Epithelial cell of esophagus (primary cell): ENCODE data around the gene HHIP.

Source experiments
- DNase-seq: peaks from one replicate; pipeline ENCODE4 v3.0.0; 2010; ENCODE audit warnings: low read depth
- H3K4me3 ChIP-seq: 2 replicates; pipeline ENCODE4 v1.5.1; 2011; ENCODE audit warnings: mild to moderate bottlenecking, low read length, control low read depth
- TF ChIP-seq, protein P1 (sequence below): IDR thresholded peaks from 2 replicates; pipeline ENCODE4 v1.5.1; 2011; ENCODE audit warnings: low read depth, mild to moderate bottlenecking, low read length, control low read depth, inconsistent platforms; ENCODE audit not compliant: insufficient read depth; ENCODE audit errors: missing control alignments

HHIP gene

DNA sequence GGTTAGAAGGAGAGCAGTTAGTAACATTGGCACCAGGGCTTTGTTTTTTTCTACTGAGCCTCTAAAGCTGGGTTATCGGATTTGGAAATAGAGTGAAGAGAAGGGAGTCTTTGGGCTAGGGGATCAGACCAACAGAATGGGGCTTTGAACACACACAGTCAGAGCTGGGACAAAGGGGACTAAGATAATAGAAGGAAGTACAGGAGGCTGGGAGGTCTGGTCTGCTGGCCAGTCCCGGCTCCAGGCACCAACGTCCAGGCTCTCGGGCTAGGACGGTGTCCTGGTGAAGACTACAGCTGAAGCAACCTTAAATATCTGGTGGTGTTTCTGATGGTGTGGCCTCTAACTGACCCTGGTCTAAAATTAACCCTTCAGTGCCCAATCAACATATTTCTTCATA is 57.5 kb downstream of the HHIP start:
- H3K4me3 ChIP-seq = no peak overlapping the region
- DNase-seq = no peak
- TF ChIP-seq, protein P1, sequence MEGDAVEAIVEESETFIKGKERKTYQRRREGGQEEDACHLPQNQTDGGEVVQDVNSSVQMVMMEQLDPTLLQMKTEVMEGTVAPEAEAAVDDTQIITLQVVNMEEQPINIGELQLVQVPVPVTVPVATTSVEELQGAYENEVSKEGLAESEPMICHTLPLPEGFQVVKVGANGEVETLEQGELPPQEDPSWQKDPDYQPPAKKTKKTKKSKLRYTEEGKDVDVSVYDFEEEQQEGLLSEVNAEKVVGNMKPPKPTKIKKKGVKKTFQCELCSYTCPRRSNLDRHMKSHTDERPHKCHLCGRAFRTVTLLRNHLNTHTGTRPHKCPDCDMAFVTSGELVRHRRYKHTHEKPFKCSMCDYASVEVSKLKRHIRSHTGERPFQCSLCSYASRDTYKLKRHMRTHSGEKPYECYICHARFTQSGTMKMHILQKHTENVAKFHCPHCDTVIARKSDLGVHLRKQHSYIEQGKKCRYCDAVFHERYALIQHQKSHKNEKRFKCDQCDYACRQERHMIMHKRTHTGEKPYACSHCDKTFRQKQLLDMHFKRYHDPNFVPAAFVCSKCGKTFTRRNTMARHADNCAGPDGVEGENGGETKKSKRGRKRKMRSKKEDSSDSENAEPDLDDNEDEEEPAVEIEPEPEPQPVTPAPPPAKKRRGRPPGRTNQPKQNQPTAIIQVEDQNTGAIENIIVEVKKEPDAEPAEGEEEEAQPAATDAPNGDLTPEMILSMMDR = no peak

DNA sequence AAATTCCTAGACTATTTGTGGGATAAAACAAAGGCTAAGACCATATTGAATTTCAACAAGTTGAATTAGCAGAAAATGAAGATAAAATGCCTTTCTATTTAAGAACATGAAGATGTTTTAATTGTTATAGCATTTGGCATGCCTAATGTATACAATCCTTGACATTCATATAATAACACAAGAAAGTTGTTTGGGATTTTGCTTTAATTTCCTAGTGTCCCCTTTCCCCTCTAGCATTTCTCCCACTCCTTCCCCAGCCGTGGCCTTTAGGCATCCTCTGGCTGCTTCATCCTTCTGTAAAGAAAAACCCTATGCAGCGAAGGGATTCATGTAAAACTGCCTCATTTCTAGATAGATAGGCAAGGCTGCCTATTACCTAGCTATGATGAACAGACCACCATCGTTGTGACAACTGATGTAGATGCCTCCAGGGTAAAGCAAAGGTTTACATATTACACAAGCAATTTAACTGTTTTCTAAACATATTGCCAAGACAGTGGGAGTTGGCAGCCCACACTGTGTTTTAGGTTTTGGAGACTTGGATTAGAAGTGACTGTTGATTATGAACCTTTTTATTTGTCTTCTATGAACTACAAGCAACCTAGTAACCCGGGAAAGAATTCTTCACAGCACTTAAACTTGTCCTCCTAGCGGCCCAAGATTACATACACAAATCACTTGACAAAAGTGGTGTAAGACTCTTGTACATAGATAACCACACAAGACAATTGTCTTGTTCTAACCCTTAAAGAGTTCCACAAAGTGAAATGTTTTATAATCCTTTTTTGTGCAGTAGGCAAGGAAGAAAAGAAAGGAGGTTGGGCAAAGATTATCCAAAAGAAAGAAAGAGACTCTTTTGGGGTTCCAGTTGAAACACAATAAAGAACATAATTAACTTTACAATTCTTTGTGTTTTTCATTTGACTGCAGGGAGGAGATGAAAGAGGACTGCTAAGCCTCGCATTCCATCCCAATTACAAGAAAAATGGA is 59.9 kb downstream of the HHIP start:
- no peak overlapping the region for H3K4me3 ChIP-seq
- DNase-seq = no peak
- TF ChIP-seq, protein P1 = no peak

DNA sequence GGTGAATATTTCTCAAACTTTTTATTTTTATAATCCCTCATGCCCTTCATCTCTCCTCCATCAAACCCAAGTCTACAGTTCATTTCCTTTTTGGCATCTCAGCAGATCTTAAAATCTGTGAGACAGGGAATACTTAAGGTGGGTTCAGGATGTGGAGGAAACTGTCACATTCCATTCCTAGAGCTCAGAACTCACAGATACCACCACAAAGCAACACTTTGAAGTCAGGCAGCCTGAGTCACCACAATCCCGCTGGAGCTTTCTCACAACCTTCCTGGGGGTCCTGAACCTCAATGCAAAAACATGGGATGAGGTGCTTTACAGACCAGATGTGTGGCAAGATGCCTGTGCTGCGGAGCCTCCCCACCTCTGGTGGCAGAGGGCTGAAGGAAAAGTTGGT is 63.2 kb downstream of the HHIP start:
- H3K4me3 ChIP-seq = no peak overlapping the region
- DNase-seq = peak; percentile 24
- TF ChIP-seq, protein P1 = no peak

DNA sequence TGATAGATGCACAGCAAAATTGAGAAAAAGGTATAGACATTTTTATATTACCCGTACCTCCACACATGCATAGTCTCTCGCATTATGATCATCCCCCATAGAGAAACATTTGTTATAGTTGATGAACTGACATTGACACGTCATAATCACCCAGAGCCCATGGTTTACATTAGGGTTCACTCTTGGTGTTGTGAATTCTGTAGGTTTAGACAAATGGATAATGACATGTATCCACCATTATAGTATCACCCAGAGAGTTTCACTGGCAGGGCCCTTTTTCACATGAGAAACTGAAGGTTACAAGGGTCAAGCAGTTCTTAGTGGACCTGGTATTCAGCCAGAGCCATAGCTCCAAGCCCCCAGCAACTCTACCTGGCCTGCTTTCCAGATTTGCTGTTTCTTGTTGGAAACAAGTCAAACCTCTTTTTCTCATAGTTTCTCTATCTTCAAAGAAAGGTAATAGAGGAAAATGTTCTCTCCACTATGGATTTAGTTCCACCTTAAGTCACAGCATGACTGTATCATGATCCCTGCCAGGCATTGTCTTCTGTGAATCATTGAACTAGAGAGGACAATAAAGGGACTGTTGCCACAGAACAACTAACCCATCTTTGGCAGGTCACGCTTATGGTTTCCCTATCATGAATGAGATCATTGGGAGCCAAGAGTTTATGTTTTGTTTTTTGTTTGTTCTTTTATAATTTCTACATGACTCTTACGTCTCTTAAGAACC is 64.0 kb downstream of the HHIP start:
- DNase-seq = peak; percentile 81
- TF ChIP-seq, protein P1 = no peak
- H3K4me3 ChIP-seq = no peak overlapping the region

DNA sequence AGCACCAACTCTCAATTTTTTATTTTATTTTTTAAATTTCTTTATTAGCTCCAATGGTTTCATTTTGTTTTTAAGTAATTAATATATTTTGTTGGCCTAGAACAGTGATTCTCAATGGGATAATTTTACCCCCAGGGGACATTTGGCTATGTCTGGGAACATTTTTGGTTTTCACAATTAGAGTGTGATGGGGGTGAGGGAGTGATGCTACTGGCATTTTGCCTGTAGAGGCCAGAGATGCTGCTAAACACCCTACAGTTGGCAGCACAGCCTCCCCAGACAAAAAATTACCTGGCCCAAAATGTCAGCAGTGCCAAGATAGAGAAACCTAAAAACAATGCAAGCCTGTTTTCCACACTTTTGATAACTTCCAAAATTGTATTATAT is 64.6 kb downstream of the HHIP start:
- no peak overlapping the region for H3K4me3 ChIP-seq
- TF ChIP-seq, protein P1 = no peak
- no peak for DNase-seq

DNA sequence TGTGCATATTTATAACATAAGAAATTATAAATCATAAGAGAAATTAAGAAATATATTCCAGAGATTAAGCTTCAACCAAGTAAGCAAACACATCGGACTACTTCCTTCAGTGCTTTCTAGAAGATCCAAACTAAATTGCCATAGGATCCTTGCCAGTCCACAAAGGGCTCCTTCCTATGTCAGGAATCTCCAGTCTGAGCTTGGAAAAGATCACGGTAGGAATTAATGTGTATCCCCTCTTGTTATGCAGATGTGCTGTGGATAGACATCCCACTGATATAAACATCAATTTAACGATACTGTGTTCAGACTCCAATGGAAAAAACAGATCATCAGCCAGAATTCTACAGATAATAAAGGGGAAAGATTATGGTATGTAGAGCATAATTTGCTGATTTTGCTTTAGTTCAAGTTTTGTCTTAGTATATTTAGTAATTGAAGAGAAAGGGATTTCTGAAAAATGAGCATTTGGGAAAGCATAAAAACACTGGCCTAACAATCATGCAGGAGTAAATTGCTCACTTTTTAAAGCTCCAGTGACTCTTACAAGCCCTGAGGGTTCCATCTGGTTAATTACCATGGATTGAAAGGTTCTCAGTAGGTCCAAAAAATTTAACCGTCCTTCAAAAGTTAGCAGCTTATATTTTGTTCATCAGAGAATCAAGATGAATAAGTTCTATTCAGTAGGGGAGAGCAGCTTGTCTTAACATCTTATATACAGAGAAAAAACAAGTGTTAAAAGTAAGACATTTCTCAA is 65.9 kb downstream of the HHIP start:
- TF ChIP-seq, protein P1 = no peak

More for the DNA sequence above, 65.9 kb downstream of the HHIP start:
- no peak for DNase-seq
- H3K4me3 ChIP-seq = no peak overlapping the region
